PFSK-1 (cell line): Measurements from ENCODE around the gene SLC39A11.

Experiments
- POLR2AphosphoS5 ChIP-seq: IDR thresholded peaks from 2 replicates; pipeline ENCODE4 v1.6.1; 2012; ENCODE audit warnings: low read depth, mild to moderate bottlenecking, control low read depth, low read length, moderate library complexity
- SIN3A ChIP-seq: IDR thresholded peaks from 2 replicates; pipeline ENCODE4 v1.6.1; 2012; ENCODE audit warnings: mild to moderate bottlenecking, low read length, moderate library complexity, borderline replicate concordance; ENCODE audit not compliant: insufficient read depth

DNA sequence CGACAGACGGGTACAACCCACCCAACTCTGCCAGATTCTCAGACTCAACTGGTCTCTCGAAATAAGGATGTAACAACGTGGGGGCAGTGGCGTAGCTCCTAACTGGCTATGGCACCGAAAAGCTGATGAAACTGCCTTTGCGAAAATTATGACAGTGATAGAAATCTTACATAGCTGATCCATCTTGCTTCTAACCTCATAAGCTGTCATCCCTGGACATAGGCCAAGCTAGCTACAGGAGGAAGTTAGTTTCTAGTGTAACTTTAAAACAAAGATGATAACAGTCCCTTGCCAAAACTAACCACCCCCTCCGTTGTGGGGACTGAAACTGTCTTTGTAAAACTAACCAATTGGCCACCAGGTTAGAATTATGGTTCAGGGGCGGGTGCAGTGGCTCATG, 220.1 kb downstream of the SLC39A11 start:
- TF ChIP-seq POLR2AphosphoS5 (no peak), SIN3A (no peak)
